Measurements from ENCODE around the gene ZW10.

GRCh38 chr11:113779496-113779895 lies 6.0 kb upstream of the ZW10 start, which contains the start of gene CLDN25:
- no peak for TF ChIP-seq EZH2 (IDR thresholded peaks at IDR 0.05)
- no peak for TF ChIP-seq POLR2AphosphoS5 (IDR thresholded peaks at IDR 0.05; ENCODE audit: borderline replicate concordance, low read depth, low read length)

All from SK-N-MC (cell line).